ENCODE data around the gene ABCA6. TPM values are rescaled to one million over a fixed set of nuclear protein-coding genes. Genes with fewer than 3 reads are reported as not detected.
A peak's percentile ranks its signal among the peaks of the same experiment; 100 is the strongest.

Gene ABCA6
- total RNA-seq, 1 donor from 2014 or later, result 32.0 TPM

DNA sequence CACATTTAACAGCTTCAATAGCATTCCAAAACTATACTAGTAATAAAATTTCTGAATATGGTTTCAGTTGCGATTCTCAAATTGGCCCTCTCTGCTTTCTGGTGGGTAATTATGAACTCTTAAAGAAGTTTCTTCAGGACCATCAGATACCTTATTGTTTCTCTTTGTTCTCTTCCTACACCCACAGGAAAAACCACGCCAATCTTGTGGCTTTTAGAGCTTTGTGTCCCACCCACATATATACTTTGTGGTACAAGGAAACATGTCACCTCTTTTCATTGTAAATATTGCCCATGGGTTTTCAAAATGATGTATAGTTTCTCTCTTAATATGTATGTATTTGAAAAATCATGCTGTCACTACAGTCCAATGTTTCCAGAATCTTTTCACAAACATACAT is 93.1 kb downstream of the ABCA6 start:
- no peaks in the 10 kb centered on the region for H3K36me3 ChIP-seq
- intact Hi-C loops (cut with DNase I), result no loop called here
- no peak overlapping the region for H3K4me3 ChIP-seq
- H3K27me3 ChIP-seq (ENCODE audit: low read depth), result no peaks in the 10 kb centered on the region
- no peaks in the 10 kb centered on the region for H3K9me3 ChIP-seq
- H3K27ac ChIP-seq, result no peak overlapping the region
- DNase-seq (no peak), ATAC-seq (no peak)
- TF ChIP-seq, protein P1, sequence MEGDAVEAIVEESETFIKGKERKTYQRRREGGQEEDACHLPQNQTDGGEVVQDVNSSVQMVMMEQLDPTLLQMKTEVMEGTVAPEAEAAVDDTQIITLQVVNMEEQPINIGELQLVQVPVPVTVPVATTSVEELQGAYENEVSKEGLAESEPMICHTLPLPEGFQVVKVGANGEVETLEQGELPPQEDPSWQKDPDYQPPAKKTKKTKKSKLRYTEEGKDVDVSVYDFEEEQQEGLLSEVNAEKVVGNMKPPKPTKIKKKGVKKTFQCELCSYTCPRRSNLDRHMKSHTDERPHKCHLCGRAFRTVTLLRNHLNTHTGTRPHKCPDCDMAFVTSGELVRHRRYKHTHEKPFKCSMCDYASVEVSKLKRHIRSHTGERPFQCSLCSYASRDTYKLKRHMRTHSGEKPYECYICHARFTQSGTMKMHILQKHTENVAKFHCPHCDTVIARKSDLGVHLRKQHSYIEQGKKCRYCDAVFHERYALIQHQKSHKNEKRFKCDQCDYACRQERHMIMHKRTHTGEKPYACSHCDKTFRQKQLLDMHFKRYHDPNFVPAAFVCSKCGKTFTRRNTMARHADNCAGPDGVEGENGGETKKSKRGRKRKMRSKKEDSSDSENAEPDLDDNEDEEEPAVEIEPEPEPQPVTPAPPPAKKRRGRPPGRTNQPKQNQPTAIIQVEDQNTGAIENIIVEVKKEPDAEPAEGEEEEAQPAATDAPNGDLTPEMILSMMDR (IDR thresholded peaks at IDR 0.05), result no peak
- peaks cover 23% of the 10 kb centered on the region for H3K4me1 ChIP-seq

DNA sequence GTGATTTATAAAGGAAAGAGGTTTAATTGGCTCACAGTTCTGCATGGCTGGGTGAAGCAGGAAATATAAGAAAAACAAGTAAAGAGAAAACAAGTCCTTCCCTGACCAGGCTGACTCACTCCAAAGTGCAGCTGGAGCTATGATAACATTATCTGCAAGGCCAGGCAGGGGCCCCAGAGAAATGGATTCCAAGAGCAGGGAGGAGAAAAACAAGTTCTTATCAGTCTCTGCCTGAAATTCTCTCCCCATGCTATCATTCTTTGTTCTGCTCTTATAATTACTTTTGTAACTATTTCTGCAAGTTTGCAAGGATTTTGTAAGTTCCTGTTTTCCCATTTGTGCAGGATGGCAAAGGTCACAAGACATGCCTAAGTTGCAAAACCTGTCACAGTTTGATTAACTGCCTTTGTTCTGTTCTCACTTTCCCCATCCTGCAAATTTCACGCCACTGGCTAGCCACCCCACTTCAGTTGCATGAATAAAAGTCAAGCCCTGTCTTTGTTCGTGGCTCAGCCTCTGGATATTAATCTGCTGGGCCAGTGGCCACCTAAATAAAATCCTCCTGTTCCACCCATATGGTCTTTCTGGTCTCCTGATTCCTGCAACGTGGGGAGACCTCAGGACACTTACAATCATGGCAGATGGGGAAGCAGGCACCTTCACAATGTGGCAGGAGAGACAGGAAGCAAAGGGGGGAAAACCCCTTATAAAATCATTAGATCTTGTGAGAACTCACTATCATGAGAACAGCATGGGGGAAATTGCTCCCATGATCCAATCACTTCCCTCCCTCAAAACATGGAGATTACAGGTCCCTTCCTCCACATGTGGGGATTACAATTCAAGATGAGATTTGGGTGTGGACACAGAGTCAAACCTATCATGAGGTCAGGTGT is 94.1 kb downstream of the ABCA6 start:
- DNase-seq (no peak), ATAC-seq (peak; percentile 45 to 74)
- Histone ChIP-seq H3K4me1 (peaks cover 23% of the 10 kb centered on the region), H3K9me3 (no peaks in the 10 kb centered on the region), H3K27me3 (ENCODE audit: low read depth) (no peaks in the 10 kb centered on the region), H3K27ac (peak overlapping the region; percentile 63), H3K4me3 (no peak overlapping the region), H3K36me3 (peaks cover 3% of the 10 kb centered on the region)
- TF ChIP-seq, protein P1 (IDR thresholded peaks at IDR 0.05), result no peak
- intact Hi-C loops (cut with DNase I), result no loop called here

DNA sequence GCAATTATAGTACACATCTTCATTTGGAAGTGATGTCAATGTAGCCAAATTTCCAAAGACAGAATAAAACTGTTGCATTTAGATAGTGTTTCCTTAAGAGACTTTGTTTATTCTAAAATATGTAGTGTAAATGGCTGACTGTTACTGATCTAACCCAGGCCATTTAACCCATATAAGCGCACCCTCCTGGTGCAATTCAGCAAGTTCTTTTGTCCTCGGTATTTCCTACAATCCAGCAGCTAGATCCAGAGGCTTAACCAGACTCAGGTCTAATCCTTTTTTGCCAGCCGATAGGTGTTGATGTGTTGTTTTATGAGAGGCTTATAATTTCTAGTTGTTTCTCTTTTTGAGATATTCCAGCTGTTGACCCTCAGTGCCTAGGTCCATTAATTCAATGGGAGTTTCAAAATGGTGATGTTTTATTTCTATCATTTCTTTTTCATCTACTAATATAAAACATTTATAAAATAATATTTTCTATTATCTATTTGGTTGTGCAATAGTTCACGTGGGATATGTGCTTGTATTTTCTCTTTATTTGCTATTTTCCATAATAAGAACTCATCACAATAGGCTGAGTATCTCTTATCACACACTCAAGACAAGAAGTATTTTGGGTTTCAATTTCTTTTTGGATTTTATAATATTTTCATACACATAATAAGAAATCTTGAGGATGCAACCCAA is 95.4 kb downstream of the ABCA6 start:
- TF ChIP-seq, protein P1 (IDR thresholded peaks at IDR 0.05), result no peak
- H3K27ac ChIP-seq, result no peak overlapping the region

DNA sequence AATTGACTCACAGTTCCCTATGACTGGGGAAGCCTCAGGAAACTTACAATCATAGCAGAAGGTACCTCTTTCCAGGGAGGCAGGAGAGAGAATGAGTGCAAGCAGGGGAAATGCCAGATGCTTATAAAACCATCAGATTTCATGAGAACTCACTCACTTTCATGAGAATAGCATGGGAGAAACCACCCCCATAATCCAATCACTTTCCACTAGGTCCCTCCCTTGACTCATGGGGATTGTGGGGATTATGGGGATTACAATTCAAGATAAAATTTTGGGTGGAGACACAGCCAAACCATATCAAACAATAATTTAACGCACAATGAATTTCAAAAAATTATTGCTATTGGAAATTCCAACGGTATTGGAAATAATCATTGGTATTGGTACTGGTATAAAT is 96.0 kb downstream of the ABCA6 start:
- no peak overlapping the region for H3K27ac ChIP-seq
- TF ChIP-seq, protein P1 (IDR thresholded peaks at IDR 0.05), result no peak
- no peak for DNase-seq
- ATAC-seq, result no peak
- intact Hi-C loops (cut with DNase I), result no loop called here
- H3K9me3 ChIP-seq, result no peaks in the 10 kb centered on the region
- H3K36me3 ChIP-seq, result peaks cover 3% of the 10 kb centered on the region
- no peaks in the 10 kb centered on the region for H3K27me3 ChIP-seq (ENCODE audit: low read depth)
- peaks cover 23% of the 10 kb centered on the region for H3K4me1 ChIP-seq
- no peak overlapping the region for H3K4me3 ChIP-seq

More for the DNA sequence above, 95.4 kb downstream of the ABCA6 start:
- H3K4me1 ChIP-seq, result peaks cover 23% of the 10 kb centered on the region
- ATAC-seq (no peak), DNase-seq (no peak)
- intact Hi-C loops (cut with DNase I), result no loop called here
- peaks cover 3% of the 10 kb centered on the region for H3K36me3 ChIP-seq
- no peaks in the 10 kb centered on the region for H3K27me3 ChIP-seq (ENCODE audit: low read depth)
- no peak overlapping the region for H3K4me3 ChIP-seq
- H3K9me3 ChIP-seq, result no peaks in the 10 kb centered on the region

DNA sequence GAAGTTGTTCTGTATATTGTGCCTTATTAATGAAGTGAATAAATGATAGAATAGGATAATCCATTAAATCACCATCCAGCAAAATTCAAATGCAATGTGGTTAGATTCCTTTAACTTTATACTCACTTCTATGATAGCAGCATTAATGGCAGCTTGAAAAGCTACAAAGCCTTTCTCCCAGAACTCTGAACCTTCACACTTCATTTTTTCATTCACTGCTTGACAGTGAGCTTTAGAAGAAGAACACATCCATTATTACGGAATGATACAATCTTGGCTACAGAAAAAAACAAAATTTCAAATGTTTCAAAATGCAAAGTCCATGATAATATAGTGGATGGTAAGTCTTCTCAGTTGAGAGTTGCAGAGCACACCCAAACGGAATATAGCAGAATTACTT is 97.3 kb downstream of the ABCA6 start:
- ATAC-seq, result no peak
- DNase-seq, result no peak
- Histone ChIP-seq H3K27me3 (ENCODE audit: low read depth) (no peaks in the 10 kb centered on the region), H3K27ac (no peak overlapping the region), H3K4me1 (peaks cover 23% of the 10 kb centered on the region), H3K9me3 (no peaks in the 10 kb centered on the region), H3K36me3 (peaks cover 3% of the 10 kb centered on the region), H3K4me3 (no peak overlapping the region)
- intact Hi-C loops (cut with DNase I), result no loop called here
- TF ChIP-seq, protein P1 (IDR thresholded peaks at IDR 0.05), result no peak
